AG09309 (cell line): ENCODE measurements around the gene USP11.

ENCODE experiments used
- DNase-seq: peaks from one replicate; pipeline ENCODE4 v3.0.0-alpha.2; 2010; ENCODE audit warnings: low read depth
- H3K4me3 ChIP-seq: 2 replicates; pipeline ENCODE4 v1.5.1; 2011; ENCODE audit warnings: mild to moderate bottlenecking, low read depth, low read length, moderate library complexity; ENCODE audit not compliant: control insufficient read depth
- TF ChIP-seq, protein P1 (sequence below): IDR thresholded peaks from 2 replicates; pipeline ENCODE4 v1.5.1; 2011; ENCODE audit warnings: mild to moderate bottlenecking, low read depth, low read length, inconsistent platforms; ENCODE audit not compliant: insufficient read depth, control insufficient read depth; ENCODE audit errors: missing control alignments

Gene USP11

DNA sequence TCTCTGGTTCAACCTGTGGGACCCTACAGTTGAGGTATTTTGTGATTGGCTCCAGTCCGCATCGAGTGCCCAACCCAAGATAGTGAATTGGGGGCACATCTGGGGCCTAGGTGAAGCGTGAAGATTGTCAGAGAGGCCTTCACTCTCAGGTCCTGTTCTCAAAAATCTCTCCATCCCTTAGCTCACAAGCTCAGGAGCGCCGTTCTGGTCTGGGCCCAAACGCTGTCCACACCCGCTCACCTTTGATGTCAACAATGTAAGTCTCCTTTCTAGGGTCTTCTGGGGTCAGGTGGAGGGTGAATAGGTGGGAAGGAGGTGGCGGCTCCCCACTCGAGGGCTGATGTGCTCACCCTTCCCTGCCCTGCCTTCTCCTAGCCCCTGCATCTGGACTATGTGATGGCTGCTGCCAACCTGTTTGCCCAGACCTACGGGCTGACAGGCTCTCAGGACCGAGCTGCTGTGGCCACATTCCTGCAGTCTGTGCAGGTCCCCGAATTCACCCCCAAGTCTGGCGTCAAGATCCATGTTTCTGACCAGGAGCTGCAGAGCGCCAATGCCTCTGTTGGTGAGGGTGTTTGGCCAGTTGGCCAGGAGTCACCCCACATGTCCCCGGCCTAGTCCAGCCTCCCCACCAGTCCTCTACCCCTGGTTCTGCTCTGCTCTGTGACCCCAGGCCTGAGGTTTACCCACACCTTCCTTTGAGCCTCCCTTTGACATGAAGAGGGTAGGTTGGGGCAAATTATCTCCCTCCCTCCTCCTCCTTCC lies 22.0 kb upstream of the USP11 start:
- H3K4me3 ChIP-seq, result no peak overlapping the region
- TF ChIP-seq, protein P1, sequence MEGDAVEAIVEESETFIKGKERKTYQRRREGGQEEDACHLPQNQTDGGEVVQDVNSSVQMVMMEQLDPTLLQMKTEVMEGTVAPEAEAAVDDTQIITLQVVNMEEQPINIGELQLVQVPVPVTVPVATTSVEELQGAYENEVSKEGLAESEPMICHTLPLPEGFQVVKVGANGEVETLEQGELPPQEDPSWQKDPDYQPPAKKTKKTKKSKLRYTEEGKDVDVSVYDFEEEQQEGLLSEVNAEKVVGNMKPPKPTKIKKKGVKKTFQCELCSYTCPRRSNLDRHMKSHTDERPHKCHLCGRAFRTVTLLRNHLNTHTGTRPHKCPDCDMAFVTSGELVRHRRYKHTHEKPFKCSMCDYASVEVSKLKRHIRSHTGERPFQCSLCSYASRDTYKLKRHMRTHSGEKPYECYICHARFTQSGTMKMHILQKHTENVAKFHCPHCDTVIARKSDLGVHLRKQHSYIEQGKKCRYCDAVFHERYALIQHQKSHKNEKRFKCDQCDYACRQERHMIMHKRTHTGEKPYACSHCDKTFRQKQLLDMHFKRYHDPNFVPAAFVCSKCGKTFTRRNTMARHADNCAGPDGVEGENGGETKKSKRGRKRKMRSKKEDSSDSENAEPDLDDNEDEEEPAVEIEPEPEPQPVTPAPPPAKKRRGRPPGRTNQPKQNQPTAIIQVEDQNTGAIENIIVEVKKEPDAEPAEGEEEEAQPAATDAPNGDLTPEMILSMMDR, result no peak
- DNase-seq, result no peak

DNA sequence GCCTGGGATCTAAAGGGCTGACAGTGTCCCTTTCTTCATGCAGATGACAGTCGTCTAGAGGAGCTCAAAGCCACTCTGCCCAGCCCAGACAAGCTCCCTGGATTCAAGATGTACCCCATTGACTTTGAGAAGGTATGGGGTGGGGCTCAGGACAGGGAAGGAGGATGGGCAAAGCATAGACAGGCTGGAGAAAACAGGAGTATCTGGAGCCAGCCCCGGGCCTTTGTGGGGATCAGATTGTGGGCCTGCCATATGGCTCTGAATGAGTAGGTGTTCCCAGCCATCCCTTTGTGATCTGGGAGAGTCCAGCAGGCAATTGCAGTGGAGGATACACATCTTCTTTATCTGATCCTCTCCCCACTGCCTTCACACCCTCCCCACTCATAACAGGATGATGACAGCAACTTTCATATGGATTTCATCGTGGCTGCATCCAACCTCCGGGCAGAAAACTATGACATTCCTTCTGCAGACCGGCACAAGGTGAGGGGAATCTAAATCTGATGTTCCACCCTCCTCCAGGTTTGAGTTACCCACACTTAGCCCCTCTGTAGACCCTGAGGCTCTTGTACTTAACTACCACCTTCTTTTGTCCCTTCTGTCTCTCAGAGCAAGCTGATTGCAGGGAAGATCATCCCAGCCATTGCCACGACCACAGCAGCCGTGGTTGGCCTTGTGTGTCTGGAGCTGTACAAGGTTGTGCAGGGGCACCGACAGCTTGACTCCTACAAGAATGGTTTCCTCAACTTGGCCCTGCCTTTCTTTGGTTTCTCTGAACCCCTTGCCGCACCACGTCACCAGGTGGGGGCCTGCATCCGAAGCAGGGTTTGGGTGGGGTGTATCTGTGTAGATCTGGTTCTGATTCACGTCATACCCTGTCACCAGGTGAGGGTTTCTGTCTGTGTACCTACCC lies 20.2 kb upstream of the USP11 start:
- TF ChIP-seq, protein P1, result no peak
- DNase-seq, result no peak
- no peak overlapping the region for H3K4me3 ChIP-seq

DNA sequence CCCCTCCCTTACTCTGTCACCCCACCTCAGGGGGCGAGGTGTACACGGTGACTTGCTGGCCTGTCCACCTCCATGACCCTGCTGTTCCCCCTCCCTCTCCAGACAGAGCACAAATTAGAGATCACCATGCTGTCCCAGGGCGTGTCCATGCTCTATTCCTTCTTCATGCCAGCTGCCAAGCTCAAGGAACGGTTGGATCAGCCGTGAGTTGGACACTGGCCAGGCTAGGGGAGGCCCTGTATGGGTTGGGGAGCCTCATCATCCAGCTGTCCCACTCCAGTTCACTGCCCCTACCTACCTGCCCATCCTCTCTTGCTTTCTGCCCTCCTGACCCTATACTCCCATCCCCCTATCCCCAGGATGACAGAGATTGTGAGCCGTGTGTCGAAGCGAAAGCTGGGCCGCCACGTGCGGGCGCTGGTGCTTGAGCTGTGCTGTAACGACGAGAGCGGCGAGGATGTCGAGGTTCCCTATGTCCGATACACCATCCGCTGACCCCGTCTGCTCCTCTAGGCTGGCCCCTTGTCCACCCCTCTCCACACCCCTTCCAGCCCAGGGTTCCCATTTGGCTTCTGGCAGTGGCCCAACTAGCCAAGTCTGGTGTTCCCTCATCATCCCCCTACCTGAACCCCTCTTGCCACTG lies 18.3 kb upstream of the USP11 start:
- no peak overlapping the region for H3K4me3 ChIP-seq
- DNase-seq, result no peak
- TF ChIP-seq, protein P1, result no peak

DNA sequence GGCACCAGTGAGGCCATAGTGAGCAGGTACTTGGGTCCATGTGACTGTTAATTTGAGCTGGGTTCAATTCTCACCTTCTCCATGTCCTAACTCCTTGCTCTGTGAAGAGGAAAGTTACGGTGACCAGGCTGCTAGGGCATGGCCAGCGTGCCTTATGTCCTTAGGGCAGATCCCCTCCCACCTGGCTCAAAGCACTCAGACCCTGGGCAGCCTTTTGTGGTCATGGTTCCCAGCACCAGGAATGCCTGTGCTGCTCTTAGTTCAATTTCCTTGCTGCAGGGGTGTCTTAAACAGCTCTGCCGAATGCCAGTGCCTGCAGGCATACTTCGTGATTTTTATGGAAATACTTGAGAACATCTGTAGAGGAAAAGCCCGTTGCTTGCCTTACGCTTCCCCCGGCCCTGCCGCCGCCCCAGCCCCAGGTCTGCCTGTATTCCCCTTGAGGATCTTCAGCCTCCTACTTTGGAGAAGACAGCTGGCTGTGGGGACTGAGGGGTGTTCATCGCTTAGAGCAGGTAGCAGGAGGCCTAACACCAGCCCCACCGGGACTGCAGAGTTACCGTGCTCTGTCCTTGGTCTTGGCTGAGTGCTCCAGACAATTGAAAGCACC lies 17.4 kb upstream of the USP11 start:
- H3K4me3 ChIP-seq, result no peak overlapping the region
- no peak for DNase-seq
- TF ChIP-seq, protein P1, result no peak

DNA sequence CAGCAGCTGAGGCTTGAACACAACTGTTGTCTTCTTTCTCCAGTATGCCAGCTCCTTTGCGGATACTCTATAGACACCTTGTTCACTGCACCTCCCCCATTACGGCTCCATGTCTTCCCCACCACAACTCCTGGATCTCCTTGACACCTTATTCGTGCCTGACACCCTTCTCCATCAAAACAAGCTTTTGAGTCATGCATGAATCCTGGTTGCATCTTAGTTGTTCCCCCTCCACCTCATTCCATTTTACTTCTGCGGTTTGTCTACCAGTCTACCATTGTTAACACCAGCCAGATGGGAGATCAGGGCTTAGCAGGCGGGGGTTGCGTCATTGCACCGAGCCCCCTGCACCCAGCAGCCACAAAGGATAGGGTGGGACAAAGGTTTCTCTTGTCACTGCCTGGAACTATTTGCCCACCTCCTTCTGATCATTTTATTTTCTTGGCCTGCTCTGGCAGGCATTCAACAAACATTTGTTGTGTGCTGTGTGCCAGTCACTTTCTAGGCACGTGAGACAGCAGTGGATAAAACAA lies 16.4 kb upstream of the USP11 start:
- TF ChIP-seq, protein P1, result no peak
- H3K4me3 ChIP-seq, result no peak overlapping the region
- DNase-seq, result no peak
